Amniotic epithelial cell (primary cell): ENCODE results near the gene DEAF1.
"Not testable (repeated sequence)": the region's sequence is repeated elsewhere in the genome, so short reads cannot be mapped to it uniquely, and the experiment has no call there.

ENCODE experiments used
- DNase-seq: peaks from one replicate; pipeline ENCODE4 v3.0.0-alpha.2; 2010; ENCODE audit warnings: low read depth

DEAF1 gene

GRCh38 chr11:701741-702461, 6.9 kb upstream of the DEAF1 start:
- no peak for DNase-seq

GRCh38 chr11:699753-700152, 4.7 kb upstream of the DEAF1 start:
- no peak for DNase-seq

- DNase-seq, result no peak
Measured at GRCh38 chr11:699116-699508, 4.1 kb upstream of the DEAF1 start.

GRCh38 chr11:698493-699115, 3.6 kb upstream of the DEAF1 start:
- no peak for DNase-seq

- peak; percentile 75 for DNase-seq
Measured at GRCh38 chr11:697811-698311, 2.8 kb upstream of the DEAF1 start.

GRCh38 chr11:696955-697491, 2.0 kb upstream of the DEAF1 start:
- DNase-seq, result peak; percentile 87

GRCh38 chr11:695538-696248, 671 bp upstream of the DEAF1 start, which contains the start of gene TMEM80:
Gene TMEM80, plus strand, starts transcription at chr11:695816. Its CDS starts 12 bp downstream, at chr11:695828.
- peak; percentile 93 for DNase-seq

- DNase-seq, result no peak
Measured at GRCh38 chr11:695288-695537, 191 bp upstream of the DEAF1 start.

- DNase-seq, result no peak
Measured at GRCh38 chr11:693887-694562, 997 bp downstream of the DEAF1 start.

GRCh38 chr11:693415-693831, 1.6 kb downstream of the DEAF1 start:
- DNase-seq, result no peak

- DNase-seq, result peak; percentile 27
Measured at GRCh38 chr11:692824-693414, 2.1 kb downstream of the DEAF1 start.

GRCh38 chr11:691710-692590, 3.1 kb downstream of the DEAF1 start:
- DNase-seq, result no peak

- peak; percentile 26 for DNase-seq
Measured at GRCh38 chr11:690738-691633, 4.0 kb downstream of the DEAF1 start.

- not testable (repeated sequence) for DNase-seq
Measured at GRCh38 chr11:690244-690643, 4.8 kb downstream of the DEAF1 start.

- DNase-seq, result no peak
Measured at GRCh38 chr11:689625-690024, 5.4 kb downstream of the DEAF1 start.

- no peak for DNase-seq
Measured at GRCh38 chr11:688681-689080, 6.3 kb downstream of the DEAF1 start.

- no peak for DNase-seq
Measured at GRCh38 chr11:687751-688150, 7.3 kb downstream of the DEAF1 start.

- DNase-seq, result no peak
Measured at GRCh38 chr11:686451-687243, 8.4 kb downstream of the DEAF1 start.

GRCh38 chr11:680970-681369, 14.1 kb downstream of the DEAF1 start:
- no peak for DNase-seq
